Esophagus muscularis mucosa (tissue), 4 donors: ENCODE measurements around the gene SETBP1.

Experiments
- CTCF ChIP-seq, 3 experiments: fragments of 200-600 bp in 2 of 3; fragments of 450-650 bp in 1 of 3; sonication (generic) in 2 of 3; IDR thresholded peaks; one replicate each; pipeline ENCODE4 v1.5.1; 2017 to 2019; ENCODE audit warnings: antibody characterized with exemption in 3 of 3, mild to moderate bottlenecking in 2 of 3, moderate library complexity in 1 of 3
- EP300 ChIP-seq: sonication (generic); formaldehyde crosslinking; IDR thresholded peaks from one replicate; pipeline ENCODE4 v1.6.1; 2017; ENCODE audit warnings: antibody characterized with exemption
- POLR2A ChIP-seq: fragments of 450-650 bp; IDR thresholded peaks from one replicate; pipeline ENCODE4 v1.6.1; 2017; ENCODE audit warnings: antibody characterized with exemption, moderate library complexity, mild to moderate bottlenecking, low read depth
- POLR2AphosphoS5 ChIP-seq, 2 donors: sonication (generic); formaldehyde crosslinking; IDR thresholded peaks; one replicate each; pipeline ENCODE4 v1.6.1; 2017; ENCODE audit warnings: antibody characterized with exemption in 2 of 2

GRCh38 chr18:44779753-44780292, 99.1 kb downstream of the SETBP1 start:
- TF ChIP-seq CTCF (IDR thresholded peaks at IDR 0.05) (no peak), POLR2A (no peak), POLR2AphosphoS5 (IDR thresholded peaks at IDR 0.05) (peak; percentile 58 to 82), EP300 (no peak)
